ENCODE results near the gene DNAH10. TPM values are rescaled to one million over a fixed set of nuclear protein-coding genes. Genes with fewer than 3 reads are reported as not detected.

Gene DNAH10
- total RNA-seq, 1 donor from 2014 or later: 0.51 TPM

DNA sequence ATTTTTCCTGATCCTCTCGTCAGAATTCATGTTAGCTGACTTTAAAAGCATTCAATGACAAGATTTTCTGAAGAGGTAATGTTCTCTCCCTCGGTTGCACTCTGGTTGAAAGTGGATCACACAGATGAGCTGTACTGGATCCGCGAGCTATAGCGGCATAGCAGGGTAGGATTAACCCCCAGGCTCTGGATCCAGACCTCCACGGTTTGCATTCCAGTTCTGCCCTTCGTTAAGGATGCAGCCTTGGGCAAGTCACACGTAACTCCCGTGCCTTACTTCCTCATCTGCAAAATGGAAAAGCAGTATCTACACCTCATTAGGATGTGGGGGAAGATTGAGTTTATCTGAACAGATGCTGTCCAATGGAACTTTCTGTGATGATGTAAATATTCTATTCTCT is 196.8 kb downstream of the DNAH10 start:
- TF ChIP-seq, protein P1, sequence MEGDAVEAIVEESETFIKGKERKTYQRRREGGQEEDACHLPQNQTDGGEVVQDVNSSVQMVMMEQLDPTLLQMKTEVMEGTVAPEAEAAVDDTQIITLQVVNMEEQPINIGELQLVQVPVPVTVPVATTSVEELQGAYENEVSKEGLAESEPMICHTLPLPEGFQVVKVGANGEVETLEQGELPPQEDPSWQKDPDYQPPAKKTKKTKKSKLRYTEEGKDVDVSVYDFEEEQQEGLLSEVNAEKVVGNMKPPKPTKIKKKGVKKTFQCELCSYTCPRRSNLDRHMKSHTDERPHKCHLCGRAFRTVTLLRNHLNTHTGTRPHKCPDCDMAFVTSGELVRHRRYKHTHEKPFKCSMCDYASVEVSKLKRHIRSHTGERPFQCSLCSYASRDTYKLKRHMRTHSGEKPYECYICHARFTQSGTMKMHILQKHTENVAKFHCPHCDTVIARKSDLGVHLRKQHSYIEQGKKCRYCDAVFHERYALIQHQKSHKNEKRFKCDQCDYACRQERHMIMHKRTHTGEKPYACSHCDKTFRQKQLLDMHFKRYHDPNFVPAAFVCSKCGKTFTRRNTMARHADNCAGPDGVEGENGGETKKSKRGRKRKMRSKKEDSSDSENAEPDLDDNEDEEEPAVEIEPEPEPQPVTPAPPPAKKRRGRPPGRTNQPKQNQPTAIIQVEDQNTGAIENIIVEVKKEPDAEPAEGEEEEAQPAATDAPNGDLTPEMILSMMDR (IDR thresholded peaks at IDR 0.05): no peak
- ATAC-seq (ENCODE audit: low read depth) (no peak), DNase-seq (no peak)
- intact Hi-C loops (cut with micrococcal nuclease): no loop called here
- ChIA-PET CTCF (no interaction called here), POLR2A (no interaction called here)
- H3K9me3 Mint-ChIP-seq: no peaks in the 10 kb centered on the region
- H3K36me3 Mint-ChIP-seq (ENCODE audit: low read depth): no peaks in the 10 kb centered on the region
- H3K4me1 Mint-ChIP-seq: no peaks in the 10 kb centered on the region
- no peak overlapping the region for H3K4me3 Mint-ChIP-seq
- H3K27ac Mint-ChIP-seq: no peak overlapping the region
- H3K27me3 Mint-ChIP-seq: no peaks in the 10 kb centered on the region

DNA sequence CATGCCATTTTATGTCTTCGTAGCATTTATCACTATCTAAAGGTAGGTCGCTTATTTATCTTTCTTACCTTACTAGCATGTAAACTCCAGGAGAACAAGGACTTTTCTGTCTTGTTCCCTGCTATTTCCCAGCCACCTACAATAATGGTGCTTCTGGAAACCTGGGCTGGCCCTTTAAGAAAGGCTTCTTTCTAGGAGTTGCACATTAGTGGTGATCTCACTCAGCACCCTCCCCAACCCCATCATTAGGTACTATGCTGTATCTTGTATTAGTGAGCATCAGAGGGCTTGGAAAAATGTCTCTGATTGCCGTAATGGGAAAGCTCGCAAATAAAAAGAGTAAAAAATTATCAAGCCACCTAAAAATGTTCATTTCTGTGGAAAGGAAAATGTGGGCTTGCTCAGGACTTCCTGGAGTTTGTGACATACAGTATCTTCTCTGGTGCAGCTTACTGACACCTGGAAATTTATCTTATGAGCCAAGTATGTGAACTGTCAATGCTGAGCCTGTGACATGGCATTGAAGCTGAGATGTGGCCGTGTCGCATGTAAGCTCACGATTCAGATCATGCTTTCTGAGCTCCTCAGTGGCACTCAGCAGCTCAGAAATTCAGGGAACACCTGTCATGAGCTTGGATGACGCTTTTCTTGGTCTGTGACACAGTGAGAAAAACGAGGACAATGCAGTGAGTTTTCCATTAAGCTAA is 198.1 kb downstream of the DNAH10 start:
- H3K36me3 Mint-ChIP-seq (ENCODE audit: low read depth): no peaks in the 10 kb centered on the region
- no peaks in the 10 kb centered on the region for H3K27me3 Mint-ChIP-seq
- H3K4me3 Mint-ChIP-seq: no peak overlapping the region
- ChIA-PET POLR2A (no interaction called here), CTCF (interaction anchor here (0.9 to 1.1 kb wide), 2 partner anchors 24 to 54 kb away, joined by 3 read pairs; no protein-coding TSS in a partner anchor)
- ATAC-seq (ENCODE audit: low read depth) (no peak), DNase-seq (no peak)
- intact Hi-C loops (cut with micrococcal nuclease): no loop called here
- H3K4me1 Mint-ChIP-seq: no peaks in the 10 kb centered on the region
- no peaks in the 10 kb centered on the region for H3K9me3 Mint-ChIP-seq
- no peak overlapping the region for H3K27ac Mint-ChIP-seq
- TF ChIP-seq, protein P1 (IDR thresholded peaks at IDR 0.05): no peak

DNA sequence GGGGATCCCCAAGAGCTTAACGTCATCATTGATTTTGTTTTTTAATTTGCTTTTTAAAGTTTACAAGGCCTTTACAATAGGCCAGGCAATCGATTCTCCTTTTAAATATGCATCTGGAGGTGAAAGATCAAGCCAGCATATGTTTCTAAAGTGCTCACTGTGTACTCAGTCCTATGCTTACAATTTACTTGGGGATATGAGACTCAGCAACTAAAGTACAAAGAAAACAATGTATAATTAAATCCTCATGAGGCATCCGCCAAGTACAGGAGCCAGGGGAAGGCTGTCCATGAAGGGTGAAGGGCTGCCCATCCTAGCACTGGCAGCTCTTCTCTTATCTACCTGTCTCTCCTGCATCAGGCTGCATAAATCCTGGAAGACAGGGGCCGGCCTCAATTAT is 198.8 kb downstream of the DNAH10 start:
- ChIA-PET CTCF (interaction anchor here (0.9 to 1.1 kb wide), 2 partner anchors 23 to 55 kb away, joined by 3 read pairs; no protein-coding TSS in a partner anchor), POLR2A (no interaction called here)
- no peak overlapping the region for H3K27ac Mint-ChIP-seq
- TF ChIP-seq, protein P1 (IDR thresholded peaks at IDR 0.05): no peak
- no peaks in the 10 kb centered on the region for H3K36me3 Mint-ChIP-seq (ENCODE audit: low read depth)
- intact Hi-C loops (cut with micrococcal nuclease): no loop called here
- DNase-seq (no peak), ATAC-seq (ENCODE audit: low read depth) (no peak)
- no peaks in the 10 kb centered on the region for H3K4me1 Mint-ChIP-seq
- no peaks in the 10 kb centered on the region for H3K9me3 Mint-ChIP-seq
- no peaks in the 10 kb centered on the region for H3K27me3 Mint-ChIP-seq
- no peak overlapping the region for H3K4me3 Mint-ChIP-seq

DNA sequence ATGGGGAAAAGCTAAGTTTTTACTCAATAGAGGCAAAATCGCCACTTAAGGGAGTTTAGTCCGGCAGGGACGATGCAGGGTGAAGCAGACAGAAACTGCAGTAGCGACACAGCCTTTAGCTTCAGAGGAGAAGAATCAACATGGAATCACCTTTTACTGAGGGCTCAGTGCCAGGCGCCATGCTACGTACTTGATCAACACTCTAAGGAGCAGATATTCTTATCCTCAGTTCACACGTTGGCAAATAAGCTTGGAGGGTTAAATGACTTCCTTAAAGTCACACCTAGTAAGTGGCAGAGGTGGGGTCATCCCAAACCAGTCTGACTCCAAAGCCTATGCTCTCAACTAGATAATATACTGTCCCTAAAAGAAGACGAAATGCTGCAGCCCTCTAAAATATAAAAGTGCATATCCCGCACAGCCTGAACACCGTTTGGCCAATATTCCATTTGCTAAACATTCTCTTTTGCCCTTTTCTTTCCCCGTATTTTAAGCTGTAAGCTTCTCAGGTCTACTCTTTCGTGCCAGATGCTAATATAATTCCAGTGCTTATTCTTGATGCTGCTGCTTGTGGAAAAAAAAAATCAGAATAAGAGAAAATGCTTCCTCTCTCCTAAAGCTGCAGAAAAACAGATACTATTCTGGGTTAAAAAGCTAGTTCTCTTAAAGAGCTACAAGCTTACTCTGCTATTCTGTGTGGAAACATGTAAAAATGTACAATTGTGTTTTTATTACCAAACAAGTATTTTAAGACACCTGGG is 199.7 kb downstream of the DNAH10 start:
- TF ChIP-seq, protein P1 (IDR thresholded peaks at IDR 0.05): no peak
- ChIA-PET CTCF (interaction anchor here (0.9 to 1.2 kb wide), 3 partner anchors 10 to 56 kb away, joined by 3 to 4 read pairs (median 3); no protein-coding TSS in a partner anchor), POLR2A (no interaction called here)
- Mint-ChIP-seq H3K4me1 (no peaks in the 10 kb centered on the region), H3K36me3 (ENCODE audit: low read depth) (no peaks in the 10 kb centered on the region), H3K27ac (no peak overlapping the region), H3K9me3 (no peaks in the 10 kb centered on the region), H3K27me3 (no peaks in the 10 kb centered on the region), H3K4me3 (no peak overlapping the region)
- DNase-seq (no peak), ATAC-seq (ENCODE audit: low read depth) (no peak)
- intact Hi-C loops (cut with micrococcal nuclease): no loop called here

DNA sequence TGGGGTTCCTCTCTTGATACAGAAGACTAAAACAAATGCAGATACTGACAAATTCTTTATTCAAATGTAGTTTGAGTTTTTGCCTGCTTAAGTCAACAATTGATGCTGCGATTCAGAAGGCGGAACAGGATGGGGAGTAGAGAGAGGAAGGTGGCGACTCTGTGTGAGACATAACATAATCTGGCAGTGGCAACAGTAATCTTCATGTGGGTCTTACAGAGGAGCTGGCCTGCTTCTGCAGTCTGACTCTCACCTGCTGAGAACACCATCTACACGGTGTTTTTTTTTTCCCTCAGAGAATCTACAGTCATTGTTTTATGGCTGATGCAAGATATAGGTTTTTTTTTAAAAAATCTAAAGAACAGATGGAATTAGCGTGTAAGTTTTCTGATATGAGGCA is 200.4 kb downstream of the DNAH10 start:
- H3K27me3 Mint-ChIP-seq: no peaks in the 10 kb centered on the region
- ATAC-seq (ENCODE audit: low read depth): no peak
- H3K4me1 Mint-ChIP-seq: peaks cover 3% of the 10 kb centered on the region
- H3K9me3 Mint-ChIP-seq: no peaks in the 10 kb centered on the region
- POLR2A ChIA-PET: no interaction called here
- no peak overlapping the region for H3K27ac Mint-ChIP-seq
- intact Hi-C loops (cut with micrococcal nuclease): no loop called here
- no peak for DNase-seq
- TF ChIP-seq, protein P1 (IDR thresholded peaks at IDR 0.05): no peak
- H3K4me3 Mint-ChIP-seq: no peak overlapping the region
- peaks cover 3% of the 10 kb centered on the region for H3K36me3 Mint-ChIP-seq (ENCODE audit: low read depth)
- CTCF ChIA-PET: interaction anchor here (0.9 to 1.2 kb wide), 2 partner anchors 9 to 24 kb away, joined by 3 to 4 read pairs; no protein-coding TSS in a partner anchor
